Gastroesophageal sphincter (tissue), 3 donors: ENCODE data around the gene GPX5.

ENCODE experiments used
- CTCF ChIP-seq, 4 experiments: fragments of 200-600 bp in 2 of 4; fragments of 450-650 bp in 2 of 4; sonication (generic) in 1 of 4; IDR thresholded peaks; one replicate each; pipeline ENCODE4 v1.5.1; 2017 to 2019; ENCODE audit warnings: antibody characterized with exemption in 4 of 4, mild to moderate bottlenecking in 2 of 4, moderate library complexity in 2 of 4
- POLR2A ChIP-seq, 2 donors: fragments of 450-650 bp; IDR thresholded peaks; one replicate each; pipeline ENCODE4 v1.6.1; 2017; ENCODE audit warnings: antibody characterized with exemption in 2 of 2, mild to moderate bottlenecking in 2 of 2, moderate library complexity in 1 of 2

DNA sequence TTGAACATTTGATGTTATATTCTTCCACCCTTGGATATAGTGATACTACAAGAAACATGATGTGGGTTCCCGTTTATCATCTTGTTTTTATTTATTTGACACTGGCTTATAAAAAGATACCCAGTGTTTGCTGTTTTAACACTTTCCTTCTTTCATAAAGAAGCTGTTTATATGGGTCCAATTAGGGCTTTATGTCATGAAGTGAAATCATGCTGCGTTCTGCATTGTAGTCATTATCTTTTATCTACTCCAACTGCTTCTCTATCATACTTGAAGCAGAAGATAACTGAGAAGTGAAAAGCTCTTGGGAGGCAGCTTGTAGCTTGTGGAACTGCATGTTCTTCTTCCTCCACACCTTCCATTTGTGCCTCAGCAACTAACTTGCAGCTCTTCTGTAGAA, 57.8 kb downstream of the GPX5 start:
- TF ChIP-seq CTCF (IDR thresholded peaks at IDR 0.05) (no peak), POLR2A (IDR thresholded peaks at IDR 0.05) (no peak)
